ENCODE measurements around the gene EHD4.
A peak's percentile ranks its signal among the peaks of the same experiment; 100 is the strongest.

EHD4 gene

DNA sequence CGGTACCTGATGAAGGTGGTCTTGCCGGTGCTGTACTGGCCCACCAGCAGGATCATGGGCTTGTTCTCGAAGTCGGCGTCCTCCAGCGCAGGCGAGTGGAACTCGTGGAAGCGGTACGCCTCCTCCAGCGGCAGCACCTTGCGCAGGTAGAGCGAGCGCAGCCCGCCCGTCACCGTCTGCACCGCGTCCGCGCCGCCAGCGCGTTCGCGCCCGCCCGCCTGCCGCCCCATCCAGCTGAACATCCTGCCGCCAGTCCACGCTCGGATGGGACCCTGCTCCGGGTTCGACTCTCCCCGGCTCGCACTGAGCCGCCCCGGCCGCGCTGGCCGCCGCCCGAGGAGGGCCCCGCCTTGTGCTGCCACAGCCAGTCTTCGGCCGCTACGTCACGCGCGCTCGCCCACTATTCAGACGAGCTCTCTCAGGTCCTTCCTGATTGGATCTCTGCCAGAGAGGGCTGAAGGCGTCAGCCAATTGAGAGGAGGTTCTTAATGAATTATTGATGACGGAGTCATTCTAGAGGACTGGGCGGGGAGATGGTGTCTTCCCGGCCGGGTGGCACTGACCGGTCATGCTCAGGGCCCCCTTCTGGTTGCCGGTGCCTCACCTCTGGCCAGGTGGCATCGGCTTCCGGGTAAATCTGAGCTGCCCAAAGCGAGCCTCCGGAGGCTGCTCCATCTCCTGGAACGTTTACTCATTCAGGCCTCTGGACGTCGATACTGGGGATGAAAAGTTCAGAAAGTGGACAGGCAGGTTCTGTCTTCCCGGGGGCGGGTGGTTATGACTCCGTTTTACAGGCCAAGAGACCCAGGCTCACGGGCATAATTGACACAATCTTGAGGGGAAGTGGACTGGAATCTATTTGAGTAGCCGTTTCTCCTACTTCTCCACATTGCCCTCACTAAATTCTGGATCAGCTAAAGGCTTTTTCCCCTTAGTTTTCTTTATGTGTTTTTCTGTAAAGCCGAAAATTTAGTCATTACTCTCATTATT is at the start of gene EHD4:
TSS of gene EHD4 (minus strand) at position 305 of the 990 bp plus-strand sequence. CDS start at position 242, 63 bp downstream.
- peak; percentile 98 for DNase-seq

DNA sequence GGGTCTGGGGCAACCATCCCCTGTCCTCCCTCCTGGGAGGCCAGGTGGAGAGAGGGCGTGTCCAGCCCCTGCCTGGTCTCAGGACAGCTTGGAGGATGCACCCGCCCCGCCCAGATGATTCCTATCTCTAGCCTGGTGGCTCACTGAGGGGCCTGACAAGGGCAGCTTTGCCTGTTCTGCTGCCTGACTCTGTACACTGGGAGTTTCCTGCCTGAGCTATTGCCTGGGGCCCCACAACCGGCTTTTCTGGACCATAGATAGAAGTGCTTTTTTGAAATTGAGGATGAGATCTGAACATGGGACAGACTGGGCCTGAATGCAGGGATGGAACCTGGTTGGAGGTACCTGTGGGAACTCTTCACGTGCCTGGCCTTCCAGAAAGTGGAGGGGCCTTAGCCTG is 49.2 kb upstream of the EHD4 start:
- no peak for DNase-seq

DNA sequence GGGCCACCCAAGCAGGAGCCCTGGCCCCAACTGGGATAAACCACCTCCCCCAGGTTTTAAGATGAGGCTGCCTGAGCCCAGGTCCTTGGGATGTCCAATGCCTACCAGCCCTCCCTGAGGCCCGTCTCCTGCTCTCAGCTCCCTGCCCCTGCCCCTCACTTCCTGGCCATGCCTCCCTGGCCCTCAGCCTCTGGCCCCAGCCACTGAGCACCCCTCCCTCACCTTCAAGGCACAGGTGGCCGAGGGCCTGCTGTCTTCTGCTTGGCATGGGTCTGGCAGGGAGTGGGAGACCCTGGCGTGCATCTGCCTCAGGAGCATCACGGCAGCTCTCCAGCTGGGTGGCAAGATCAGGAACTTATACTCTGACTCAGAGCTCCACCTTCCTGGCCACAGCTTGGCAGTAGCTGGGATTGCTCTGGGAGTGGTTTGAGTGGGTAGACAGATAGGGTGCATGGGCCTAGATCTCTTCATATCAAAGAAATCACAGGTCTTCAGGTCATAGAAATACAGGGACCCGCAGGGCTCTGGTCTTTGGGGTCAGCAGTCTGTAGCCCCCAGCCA is 48.4 kb upstream of the EHD4 start, which contains the start of gene PLA2G4E:
TSS of gene PLA2G4E (minus strand) at position 330 of the 561 bp plus-strand sequence. CDS start at position 318, 12 bp downstream.
- DNase-seq, result no peak

DNA sequence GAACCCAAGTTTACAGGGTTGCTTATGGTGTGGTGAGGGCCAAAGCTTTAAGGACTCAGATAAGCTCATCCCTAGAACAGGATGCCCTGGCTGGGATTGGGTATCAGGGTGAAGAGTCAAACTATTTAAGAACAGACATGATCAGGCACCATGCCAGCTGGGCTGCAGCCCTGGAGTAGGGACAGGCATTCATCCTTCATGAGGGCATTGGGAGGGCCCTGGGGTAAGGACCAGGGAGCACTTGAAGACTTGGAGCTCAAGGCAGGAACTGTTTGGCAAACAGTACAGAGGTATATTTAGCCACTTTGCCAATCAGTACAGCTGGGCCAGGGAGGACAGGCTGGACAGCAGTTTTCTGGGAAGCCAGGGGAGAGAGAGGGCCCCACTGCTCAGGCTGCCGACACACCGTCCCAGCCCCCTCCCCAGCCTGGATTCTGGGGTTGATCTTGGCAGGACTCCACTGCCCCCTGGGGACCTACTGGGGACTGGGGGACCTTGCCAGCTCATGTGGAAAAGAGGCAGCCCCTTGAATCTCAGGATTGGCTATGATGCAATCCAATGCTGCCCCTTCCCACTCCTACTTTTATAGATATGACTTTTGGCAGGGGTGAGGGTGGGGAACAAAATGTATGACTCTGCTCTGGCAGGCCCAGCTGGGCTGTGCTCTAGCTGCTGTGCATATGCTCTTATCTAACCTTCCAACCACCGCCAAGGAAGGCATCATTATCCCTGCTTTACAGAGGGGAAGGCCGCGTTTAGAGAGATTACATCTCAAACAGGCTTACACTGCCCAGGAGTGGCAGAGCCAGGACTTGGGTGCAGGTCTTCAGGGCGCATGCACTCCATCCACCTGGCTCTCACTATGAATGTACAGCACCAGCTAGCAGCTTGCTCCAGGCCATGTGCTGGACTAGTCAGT is 46.2 kb upstream of the EHD4 start:
- no peak for DNase-seq

DNA sequence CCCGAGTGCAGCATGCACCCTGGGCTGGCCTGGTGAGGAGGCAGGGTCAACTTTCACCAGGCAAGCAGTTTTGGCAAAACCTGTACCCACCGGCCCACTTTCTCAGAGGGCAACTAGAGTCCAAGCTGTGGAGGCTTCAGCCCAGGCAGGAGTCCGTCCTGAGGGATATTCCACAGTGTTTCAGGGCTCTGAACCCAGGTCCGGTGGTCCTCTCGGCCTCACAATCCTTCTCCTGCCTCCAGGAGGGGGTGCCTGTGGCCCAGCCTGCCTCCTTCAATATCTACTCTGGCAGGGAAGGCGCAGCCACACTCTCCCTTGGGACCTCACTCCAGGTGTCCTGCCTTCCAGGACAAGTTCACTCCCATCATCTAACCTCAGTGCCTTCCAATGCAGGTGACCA is 44.6 kb upstream of the EHD4 start:
- no peak for DNase-seq

DNA sequence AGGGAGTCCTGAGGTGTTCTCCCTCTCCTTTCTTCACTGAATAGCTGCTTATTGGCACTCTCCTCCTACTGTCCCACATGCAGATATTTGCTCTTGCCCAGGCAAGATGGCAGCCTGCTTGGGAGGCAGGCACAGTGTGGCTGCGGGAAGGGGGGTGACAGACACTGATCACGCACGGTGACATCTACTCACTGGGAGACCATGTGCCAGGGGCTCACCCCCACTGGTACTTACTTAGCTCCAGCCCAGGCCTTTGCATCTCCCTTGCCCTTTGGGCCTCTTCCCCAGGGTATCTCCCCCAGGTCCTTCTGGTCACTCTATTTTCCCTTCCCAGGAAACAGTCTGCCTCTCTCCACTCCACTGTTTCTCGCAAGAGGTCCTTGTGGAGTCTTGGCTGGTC is 42.0 kb upstream of the EHD4 start:
- DNase-seq, result no peak

DNA sequence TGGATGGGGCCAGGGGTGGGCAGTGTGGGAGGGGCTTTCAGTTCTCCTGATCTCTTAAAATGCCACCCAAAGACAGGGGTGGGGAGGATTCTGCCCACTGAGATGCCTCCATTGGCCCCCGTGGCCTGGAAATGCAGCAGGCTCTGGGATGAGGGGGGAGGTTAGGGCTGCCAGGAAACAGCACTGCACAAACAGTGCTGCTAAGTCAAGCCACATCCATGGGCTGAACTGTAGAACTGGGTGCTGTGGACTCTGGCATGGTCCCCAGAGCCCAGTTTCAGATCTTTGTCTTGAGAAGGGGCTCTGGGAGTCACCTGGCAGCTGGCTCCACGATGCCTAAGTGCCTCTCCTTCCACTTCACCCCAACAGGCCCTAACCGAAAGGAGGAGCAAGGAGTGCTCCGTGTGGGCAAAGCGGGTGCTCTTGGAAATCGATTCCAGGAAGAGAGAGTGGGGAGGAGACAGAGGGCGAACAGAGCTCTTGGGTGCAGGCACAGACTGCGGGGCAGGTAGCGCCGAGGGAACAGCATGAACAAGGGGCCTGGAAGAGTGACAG is 40.6 kb upstream of the EHD4 start:
- no peak for DNase-seq

DNA sequence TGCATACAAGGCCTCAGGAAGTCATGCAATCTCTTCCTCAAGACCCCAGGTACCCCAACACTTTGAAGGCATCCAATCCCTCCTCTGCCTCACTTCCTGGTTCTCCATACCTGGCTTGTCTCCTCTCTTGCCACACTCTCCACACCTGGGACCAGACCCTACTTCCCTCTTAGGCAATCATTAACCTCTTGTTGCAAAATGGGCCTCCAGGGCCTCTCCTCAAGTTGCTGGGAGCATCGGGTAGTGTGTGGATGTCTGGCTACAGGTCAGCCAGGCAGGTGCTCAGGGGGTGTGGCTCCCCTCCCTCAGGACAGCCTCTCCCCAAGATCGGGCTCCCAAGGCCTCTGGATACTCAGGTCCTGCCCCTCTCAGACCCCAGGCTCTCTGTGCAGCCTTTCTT is 39.9 kb upstream of the EHD4 start:
- DNase-seq, result no peak

DNA sequence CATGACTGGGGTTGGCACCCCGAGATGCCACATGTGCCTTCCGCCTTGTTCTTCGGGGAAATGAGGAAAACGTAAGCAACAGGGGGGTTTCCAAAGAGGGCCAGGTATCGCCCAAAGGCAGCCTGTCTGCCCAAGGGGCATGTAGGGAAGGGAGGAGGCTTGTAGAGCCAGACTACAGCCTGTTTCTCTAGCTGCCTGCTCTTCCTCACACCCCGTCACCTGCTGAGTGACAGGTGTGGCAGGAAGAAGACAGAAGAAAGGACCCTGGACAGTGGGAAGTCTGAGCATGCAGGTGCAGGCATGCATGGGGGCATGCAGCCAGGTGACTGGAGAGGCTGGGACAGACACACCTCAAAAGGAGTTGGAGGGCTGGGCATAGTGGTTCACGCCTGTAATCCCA is 38.7 kb upstream of the EHD4 start:
- DNase-seq, result no peak

DNA sequence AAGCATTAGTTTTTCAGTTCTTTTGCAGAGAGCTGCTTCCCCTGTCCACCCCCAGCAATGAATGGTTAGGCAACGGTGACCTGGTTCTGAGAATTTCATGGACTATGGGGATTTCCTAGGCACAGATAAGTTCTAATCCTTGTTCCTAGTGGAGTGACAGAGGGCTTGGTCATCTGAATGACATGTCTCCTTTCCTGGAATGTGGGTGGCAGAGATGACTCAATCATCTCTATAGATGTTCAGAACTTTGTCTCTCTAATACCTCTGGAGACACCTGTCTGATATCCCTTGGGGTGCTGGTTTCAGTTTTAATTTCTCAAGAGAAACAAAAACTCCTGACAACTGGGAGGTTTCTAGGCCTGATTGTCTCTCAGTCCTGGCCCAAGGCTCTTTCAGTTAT is 38.1 kb upstream of the EHD4 start:
- DNase-seq, result no peak

DNA sequence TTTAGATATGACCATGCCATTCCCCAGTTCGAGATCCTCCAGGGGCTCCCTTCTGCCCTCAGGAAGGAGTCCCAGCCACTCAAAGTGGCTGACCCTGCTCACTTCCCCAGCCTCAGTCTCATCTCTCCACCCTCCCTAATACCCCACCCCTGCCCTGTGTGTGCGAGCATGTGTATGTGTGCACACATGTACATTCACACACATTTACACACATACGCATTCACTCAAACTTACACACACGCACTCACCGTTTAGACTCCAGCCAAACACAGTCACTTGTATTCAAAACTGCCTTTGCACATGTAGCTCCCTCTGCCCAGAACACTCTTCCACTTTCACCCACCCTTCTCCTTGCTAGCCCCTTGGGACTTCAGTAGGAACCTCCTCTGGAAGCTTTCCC is 37.1 kb upstream of the EHD4 start:
- DNase-seq, result no peak

DNA sequence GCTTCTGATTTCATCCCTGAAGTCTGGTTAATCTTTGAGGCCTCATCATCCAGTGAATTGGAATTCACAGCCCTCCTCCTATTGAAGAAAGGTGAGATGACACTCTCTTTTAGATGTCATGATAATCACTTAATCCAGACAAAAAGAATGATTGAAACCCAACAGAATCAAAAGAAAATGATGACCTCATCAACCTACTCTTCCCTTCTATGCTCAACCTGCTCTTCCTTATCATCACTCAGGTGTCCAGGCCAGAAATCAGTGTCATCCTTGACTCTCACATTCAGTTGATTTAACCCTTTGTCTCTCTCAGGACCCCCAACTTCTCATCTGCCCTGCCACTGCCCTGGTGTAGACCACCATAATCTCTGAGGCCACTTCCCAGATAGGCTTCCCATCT is 36.7 kb upstream of the EHD4 start:
- no peak for DNase-seq

DNA sequence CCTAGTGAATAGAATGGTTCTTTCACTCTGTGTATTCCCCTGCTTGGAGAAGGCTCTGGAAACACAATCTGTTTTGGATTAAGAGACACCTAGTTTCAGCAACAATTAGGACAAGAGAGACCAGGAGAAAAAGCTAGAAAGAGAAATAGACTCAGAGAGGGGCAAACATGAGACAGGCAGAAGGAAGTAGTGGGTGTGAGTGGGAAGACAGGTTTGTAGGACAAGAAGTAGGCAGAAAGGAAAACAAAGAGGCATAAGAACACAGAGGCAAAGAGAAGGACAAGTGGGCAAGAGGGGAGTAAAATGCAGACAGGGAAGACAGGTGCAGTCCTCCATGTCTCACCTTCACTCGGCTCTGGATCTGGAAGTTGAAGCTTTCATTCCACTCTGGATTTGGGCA is 35.0 kb upstream of the EHD4 start:
- DNase-seq, result no peak

DNA sequence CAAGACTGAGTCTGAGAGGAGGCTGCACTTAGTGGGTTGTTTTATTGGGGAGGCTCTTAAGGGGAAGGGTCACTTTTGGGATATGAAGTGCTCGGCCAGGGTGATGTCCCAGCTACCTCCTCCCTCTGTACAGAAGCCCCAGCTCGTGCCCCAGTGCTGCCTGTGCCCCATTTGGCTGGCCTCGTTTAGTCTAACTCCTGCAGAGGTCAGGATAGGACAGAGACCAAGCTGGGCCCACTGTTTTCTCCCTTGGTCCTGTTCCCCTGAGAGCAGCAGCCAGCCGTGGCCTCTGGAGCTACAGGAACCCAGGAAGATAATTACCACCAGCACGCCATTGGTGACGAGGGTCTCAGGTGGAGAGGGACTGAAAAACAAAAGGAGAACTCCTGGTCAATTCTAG is 30.0 kb upstream of the EHD4 start:
- DNase-seq, result no peak

DNA sequence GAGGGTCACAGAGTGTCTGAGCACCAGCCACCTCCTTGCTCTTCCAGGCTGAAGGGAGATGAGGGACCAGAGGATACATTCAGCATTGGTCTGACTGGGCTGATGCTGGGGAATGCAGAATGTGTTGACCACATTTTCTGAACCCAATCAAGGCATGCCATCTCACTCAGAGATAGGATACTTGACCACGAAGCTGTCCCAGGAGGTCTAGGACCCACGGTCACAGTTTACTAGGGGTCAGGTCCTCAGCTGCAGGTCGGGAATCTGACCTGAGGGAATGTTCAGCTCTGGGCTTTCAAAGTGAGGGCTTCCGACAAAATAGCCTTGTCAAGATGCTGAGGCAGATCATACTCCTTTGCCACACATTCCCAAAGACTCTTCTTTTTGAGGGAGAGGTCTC is 28.9 kb upstream of the EHD4 start:
- DNase-seq, result no peak

DNA sequence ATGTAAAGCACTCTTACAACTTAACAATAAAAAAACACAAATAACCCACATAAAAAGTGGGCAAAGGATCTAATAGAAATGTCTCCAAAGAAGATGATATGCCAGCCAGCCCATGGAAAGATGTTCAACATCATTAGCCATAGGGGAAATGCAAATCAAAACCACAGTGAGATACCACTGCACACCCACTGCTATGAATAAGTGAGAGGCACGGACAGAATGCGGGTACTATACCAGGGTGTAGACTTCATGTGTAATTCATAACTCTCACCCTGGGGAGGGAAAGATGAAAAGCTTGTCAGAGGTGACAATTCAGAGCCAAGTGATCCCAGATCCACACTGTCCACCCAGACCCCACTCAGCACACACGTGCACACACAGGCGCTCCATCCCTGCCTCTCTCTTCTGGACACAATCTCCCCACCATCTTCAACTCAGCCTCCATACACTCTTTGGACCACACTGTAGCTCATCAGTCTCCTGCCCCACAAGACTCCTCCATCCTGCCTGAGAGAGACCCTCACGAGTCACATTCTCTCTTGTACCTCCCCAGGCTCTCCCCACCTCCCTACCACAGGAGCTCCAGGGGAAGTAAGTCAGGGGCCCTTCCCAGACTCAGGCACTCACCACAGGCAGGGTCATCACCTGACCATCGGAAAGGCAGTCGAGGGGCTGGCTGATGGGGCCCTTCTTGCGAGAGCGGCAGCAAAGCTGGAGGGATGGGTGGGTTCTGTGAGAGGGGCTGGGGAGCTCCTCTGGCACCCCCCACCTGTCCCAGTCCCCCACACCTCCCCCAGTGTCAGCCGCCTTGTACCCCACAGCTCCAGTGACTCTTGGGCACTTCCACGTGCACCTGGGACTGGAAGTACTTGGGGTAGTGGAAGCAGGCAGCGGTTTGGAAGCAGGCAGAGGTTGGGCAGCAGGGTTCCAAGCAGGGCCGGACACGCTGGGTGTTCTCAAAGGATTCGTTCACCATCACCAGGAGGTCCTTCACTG is 27.2 kb upstream of the EHD4 start:
- DNase-seq, result no peak

DNA sequence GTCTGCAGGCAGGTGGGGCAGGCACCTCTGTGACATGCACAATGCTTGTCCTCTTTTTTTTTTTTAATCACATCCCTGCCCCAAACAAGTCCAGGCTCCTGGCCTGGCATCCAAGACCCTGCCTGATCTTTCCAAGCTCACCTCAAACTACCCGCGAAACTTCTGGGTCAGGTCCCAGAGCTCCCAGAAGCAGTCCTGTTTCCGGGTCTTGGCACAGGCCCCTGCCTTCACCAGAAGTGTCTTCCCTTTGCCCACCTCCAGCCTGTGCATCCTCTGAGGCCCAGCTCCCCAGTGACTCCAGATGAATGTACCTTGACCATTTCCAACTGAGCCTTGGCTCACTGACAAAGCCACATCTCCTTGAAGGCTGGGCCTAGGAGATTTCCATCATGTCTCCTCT is 25.5 kb upstream of the EHD4 start:
- DNase-seq, result no peak

DNA sequence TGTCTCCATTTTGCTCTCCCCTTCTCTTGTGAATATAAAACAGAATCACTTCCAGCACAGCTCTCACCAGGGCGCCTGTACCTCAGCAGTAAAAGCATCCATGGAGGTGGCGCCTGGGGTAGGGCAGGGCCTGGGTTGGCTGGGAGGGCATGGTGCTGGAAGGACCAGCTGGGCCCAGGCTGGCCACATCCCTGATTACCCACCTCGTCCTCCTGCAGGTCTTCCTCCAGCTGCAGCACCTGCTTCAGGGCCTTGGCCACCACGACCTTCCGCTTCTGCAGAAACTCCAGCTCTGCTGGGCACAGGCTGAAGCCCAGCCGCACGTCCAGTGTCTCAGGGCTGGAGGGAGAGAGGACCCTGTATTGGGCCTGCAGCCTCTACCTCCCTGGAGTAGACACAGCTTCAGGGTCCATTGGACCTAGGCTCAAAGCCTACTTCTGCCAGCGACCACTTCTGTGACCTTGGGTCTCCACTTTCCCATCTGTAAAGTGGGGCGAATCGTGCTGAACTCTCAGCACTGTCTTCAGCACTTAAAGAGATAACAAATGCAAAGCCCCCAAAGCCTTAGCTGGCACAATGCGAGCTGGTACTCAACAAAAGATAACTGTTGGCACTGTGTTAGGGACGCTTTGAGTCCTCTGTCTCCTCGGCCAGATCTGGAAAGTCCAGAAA is 24.7 kb upstream of the EHD4 start:
- DNase-seq, result no peak

DNA sequence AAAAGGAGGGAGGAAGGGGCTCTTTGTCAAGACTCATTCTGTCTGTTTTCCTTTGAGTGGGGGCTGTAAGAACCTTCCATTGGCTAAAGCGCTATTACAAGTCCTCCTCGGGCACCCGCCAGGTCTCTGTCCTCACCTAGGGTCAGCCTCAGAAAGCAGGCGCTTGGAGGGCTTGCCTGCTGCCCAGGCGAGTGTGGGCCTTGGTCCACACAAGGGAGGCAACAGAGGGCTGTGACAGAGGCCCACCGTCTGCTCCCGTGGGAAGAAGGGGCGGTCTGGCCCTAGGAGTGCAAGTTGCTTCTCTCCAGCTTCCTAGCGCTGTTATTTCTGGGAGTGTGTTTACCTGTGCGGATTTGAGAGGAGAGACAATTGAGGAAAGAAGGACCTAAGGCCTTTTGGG is 24.0 kb upstream of the EHD4 start:
- no peak for DNase-seq

DNA sequence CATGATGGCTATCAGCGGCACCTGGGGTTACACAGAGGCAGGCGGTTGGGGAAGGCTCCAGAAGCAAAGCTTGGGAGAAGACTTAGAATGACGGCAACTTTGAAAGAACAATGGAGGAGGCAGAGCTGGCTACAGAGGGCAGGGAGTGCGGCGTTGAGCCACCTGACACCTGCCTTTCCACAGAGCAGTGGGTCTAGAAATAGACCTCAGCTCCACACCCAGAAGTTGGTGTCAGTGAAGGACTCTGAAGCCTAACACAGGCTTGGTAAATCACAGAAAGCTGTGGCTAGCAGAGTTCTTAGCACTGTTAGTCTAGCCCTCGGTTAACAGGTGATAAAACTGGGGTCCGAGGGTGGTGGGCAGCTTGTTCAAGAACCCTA is 23.1 kb upstream of the EHD4 start:
- no peak for DNase-seq

Data from NCI-H2171 treated with DMSO at 0.1 percent for 48 hours (cell line).